IMR-90 (cell line): ENCODE results near the gene YRDC.
A peak's percentile ranks its signal among the peaks of the same experiment; 100 is the strongest.

ENCODE experiments used
- CHD1 ChIP-seq: IDR thresholded peaks from 2 replicates; pipeline ENCODE4 v1.6.1; 2012; ENCODE audit warnings: low read depth, low read length, improper control_type of control experiment
- CTCF ChIP-seq: conservative IDR thresholded peaks from 2 replicates; pipeline ENCODE4 v1.5.1; 2012; ENCODE audit warnings: mild to moderate bottlenecking, low read depth, low read length, improper control_type of control experiment
- MAFK ChIP-seq: IDR thresholded peaks from 2 replicates; pipeline ENCODE4 v1.6.1; 2012; ENCODE audit warnings: low read depth, low read length, improper control_type of control experiment
- MXI1 ChIP-seq: IDR thresholded peaks from 2 replicates; pipeline ENCODE4 v1.6.1; 2012; ENCODE audit warnings: low read depth, mild to moderate bottlenecking, low read length, moderate library complexity, borderline replicate concordance
- POLR2A ChIP-seq: IDR thresholded peaks from 2 replicates; pipeline ENCODE4 v1.6.1; 2012; ENCODE audit warnings: mild to moderate bottlenecking, low read depth, low read length
- RAD21 ChIP-seq: IDR thresholded peaks from 2 replicates; pipeline ENCODE4 v1.6.1; 2012; ENCODE audit warnings: low read length, improper control_type of control experiment
- RCOR1 ChIP-seq: IDR thresholded peaks from 2 replicates; pipeline ENCODE4 v1.6.1; 2012; ENCODE audit warnings: mild to moderate bottlenecking, low read length, improper control_type of control experiment; ENCODE audit not compliant: insufficient replicate concordance
- RFX5 ChIP-seq: IDR thresholded peaks from 2 replicates; pipeline ENCODE4 v1.8.0; 2012; ENCODE audit warnings: low read depth, mild to moderate bottlenecking, low read length, moderate library complexity
- SMC3 ChIP-seq: fragments of 150-350 bp; IDR thresholded peaks from 2 replicates; pipeline ENCODE4 v1.6.1; 2016; ENCODE audit warnings: low read depth, mild to moderate bottlenecking, antibody characterized with exemption, low read length, moderate library complexity

- no peak for TF ChIP-seq CTCF
- TF ChIP-seq POLR2A: no peak
- no peak for TF ChIP-seq MAFK
- TF ChIP-seq CHD1: no peak
- no peak for TF ChIP-seq SMC3
- TF ChIP-seq RCOR1: peak; percentile 27
- TF ChIP-seq MXI1: 0 out of 2 replicates have a peak, but pooled peaks have one; percentile 61
- no peak for TF ChIP-seq RAD21
- TF ChIP-seq RFX5: no peak
Observed at GRCh38 chr1:37795340-37796125, 12.5 kb downstream of the YRDC start.
